ENCODE data around the gene LYRM4.

The LYRM4 gene

DNA sequence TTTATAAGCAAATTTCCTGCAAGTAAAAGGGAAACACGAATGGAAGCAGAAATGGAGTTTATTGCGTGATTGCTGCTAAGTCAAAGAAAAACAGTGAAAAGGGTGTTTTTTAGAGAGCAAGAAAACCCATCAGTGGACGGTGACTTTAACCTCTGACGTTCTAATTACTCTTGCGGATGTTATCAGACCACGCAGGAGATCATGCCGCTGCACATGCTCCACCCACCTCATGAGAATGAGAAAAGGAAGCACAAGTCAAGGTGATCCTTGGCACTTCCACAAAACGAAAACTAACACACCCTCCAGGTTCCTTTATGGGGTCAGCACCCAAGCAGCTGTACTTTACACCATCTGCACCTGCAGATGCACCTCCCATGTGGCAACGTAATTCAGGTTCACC, 45.0 kb downstream of the LYRM4 start:
- H3K27ac Mint-ChIP-seq: no peak overlapping the region

GRCh38 chr6:5215159-5215558, 45.6 kb downstream of the LYRM4 start:
- Mint-ChIP-seq H3K9me3 (no peaks in the 10 kb centered on the region), H3K36me3 (ENCODE audit: low read depth) (peaks cover 5% of the 10 kb centered on the region), H3K27me3 (ENCODE audit: low read depth) (no peaks in the 10 kb centered on the region), H3K4me3 (no peak overlapping the region), H3K4me1 (ENCODE audit: low read depth) (peaks cover 10% of the 10 kb centered on the region), H3K27ac (no peak overlapping the region)
- no peak for DNase-seq (ENCODE audit: low spot score)

More for the DNA sequence above, 45.0 kb downstream of the LYRM4 start:
- H3K36me3 Mint-ChIP-seq (ENCODE audit: low read depth): peaks cover 5% of the 10 kb centered on the region
- no peaks in the 10 kb centered on the region for H3K27me3 Mint-ChIP-seq (ENCODE audit: low read depth)
- H3K4me1 Mint-ChIP-seq (ENCODE audit: low read depth): peaks cover 10% of the 10 kb centered on the region
- no peak for DNase-seq (ENCODE audit: low spot score)
- no peaks in the 10 kb centered on the region for H3K9me3 Mint-ChIP-seq
- H3K4me3 Mint-ChIP-seq: no peak overlapping the region

GRCh38 chr6:5214570-5215052, 46.1 kb downstream of the LYRM4 start:
- peaks cover 5% of the 10 kb centered on the region for H3K36me3 Mint-ChIP-seq (ENCODE audit: low read depth)
- H3K27ac Mint-ChIP-seq: no peak overlapping the region
- H3K27me3 Mint-ChIP-seq (ENCODE audit: low read depth): no peaks in the 10 kb centered on the region
- peaks cover 8% of the 10 kb centered on the region for H3K4me1 Mint-ChIP-seq (ENCODE audit: low read depth)
- no peaks in the 10 kb centered on the region for H3K9me3 Mint-ChIP-seq
- DNase-seq (ENCODE audit: low spot score): peak; percentile 15
- no peak overlapping the region for H3K4me3 Mint-ChIP-seq

DNA sequence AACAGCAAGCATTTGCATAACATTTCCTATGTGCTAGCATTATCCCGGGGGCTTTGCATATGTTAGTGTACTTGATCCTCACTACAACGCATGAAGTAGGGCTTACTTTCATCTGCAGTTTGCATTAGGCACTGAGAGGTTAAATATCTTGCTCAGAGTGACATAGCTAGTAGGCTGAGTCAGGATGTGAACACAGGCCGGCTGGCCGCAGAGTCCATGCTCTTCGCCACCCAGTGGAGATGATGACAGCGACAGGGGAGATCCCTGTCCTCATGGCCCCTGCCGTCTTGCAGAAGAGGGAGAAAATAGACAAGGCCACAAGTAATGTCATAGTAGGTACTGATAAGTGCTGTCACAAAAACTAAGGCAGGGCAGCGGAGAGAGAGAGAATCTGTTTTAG, 46.9 kb downstream of the LYRM4 start:
- no peak overlapping the region for H3K27ac Mint-ChIP-seq
- no peak overlapping the region for H3K4me3 Mint-ChIP-seq
- no peak for DNase-seq (ENCODE audit: low spot score)

DNA sequence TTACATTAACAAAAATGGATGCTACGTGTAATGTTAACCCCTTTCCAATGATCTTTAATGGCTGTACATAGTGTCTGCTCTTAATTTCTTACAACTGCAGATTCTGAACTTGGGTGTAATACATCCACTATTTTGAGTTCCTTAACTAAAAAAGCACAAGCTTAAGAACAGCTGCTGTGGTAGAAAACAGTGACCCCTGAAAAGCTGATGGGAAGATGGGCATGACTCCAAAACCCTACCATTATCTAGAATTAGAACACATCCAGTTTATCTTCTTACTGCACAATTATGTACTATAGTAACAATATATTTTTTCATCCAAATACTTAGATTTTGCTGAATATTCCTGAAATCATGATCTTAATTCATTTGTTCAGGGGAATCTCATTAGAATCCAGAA, 49.3 kb downstream of the LYRM4 start:
- Mint-ChIP-seq H3K4me3 (no peak overlapping the region), H3K36me3 (ENCODE audit: low read depth) (peaks cover 5% of the 10 kb centered on the region), H3K9me3 (no peaks in the 10 kb centered on the region), H3K27ac (no peak overlapping the region), H3K4me1 (ENCODE audit: low read depth) (peaks cover 8% of the 10 kb centered on the region), H3K27me3 (ENCODE audit: low read depth) (no peaks in the 10 kb centered on the region)
- no peak for DNase-seq (ENCODE audit: low spot score)

More for the DNA sequence above, 46.9 kb downstream of the LYRM4 start:
- H3K4me1 Mint-ChIP-seq (ENCODE audit: low read depth): peaks cover 8% of the 10 kb centered on the region
- H3K36me3 Mint-ChIP-seq (ENCODE audit: low read depth): peaks cover 5% of the 10 kb centered on the region
- no peaks in the 10 kb centered on the region for H3K9me3 Mint-ChIP-seq
- H3K27me3 Mint-ChIP-seq (ENCODE audit: low read depth): no peaks in the 10 kb centered on the region

DNA sequence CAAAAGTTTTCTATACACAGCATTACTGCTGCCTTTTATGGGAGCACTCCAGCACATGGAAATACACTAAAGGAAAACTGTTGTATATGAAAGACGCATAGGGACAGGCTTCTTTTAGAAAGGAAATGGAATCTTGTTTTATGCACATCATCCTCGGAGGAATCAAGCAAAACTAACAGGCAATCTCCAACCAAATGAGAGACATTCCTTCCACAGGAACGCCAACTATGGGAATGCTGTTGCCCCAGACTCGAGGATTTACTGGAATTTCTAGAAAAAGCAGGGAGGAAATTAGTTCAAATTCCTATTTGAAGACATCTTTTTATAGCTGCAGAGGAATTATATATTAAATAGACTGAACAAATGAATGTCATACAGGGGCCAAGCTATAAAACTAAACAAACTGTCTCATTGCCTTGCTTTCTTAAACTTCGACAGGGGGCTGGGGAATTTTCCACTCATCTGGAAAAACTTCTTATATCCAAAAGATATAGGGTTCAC, 52.2 kb downstream of the LYRM4 start:
- Mint-ChIP-seq H3K36me3 (ENCODE audit: low read depth) (no peaks in the 10 kb centered on the region), H3K4me1 (ENCODE audit: low read depth) (peaks cover 8% of the 10 kb centered on the region), H3K4me3 (no peak overlapping the region), H3K9me3 (no peaks in the 10 kb centered on the region), H3K27ac (no peak overlapping the region), H3K27me3 (ENCODE audit: low read depth) (no peaks in the 10 kb centered on the region)
- no peak for DNase-seq (ENCODE audit: low spot score)

- Mint-ChIP-seq H3K9me3 (no peaks in the 10 kb centered on the region), H3K36me3 (ENCODE audit: low read depth) (no peaks in the 10 kb centered on the region)
Observed at GRCh38 chr6:5208057-5208456, 52.7 kb downstream of the LYRM4 start.

DNA sequence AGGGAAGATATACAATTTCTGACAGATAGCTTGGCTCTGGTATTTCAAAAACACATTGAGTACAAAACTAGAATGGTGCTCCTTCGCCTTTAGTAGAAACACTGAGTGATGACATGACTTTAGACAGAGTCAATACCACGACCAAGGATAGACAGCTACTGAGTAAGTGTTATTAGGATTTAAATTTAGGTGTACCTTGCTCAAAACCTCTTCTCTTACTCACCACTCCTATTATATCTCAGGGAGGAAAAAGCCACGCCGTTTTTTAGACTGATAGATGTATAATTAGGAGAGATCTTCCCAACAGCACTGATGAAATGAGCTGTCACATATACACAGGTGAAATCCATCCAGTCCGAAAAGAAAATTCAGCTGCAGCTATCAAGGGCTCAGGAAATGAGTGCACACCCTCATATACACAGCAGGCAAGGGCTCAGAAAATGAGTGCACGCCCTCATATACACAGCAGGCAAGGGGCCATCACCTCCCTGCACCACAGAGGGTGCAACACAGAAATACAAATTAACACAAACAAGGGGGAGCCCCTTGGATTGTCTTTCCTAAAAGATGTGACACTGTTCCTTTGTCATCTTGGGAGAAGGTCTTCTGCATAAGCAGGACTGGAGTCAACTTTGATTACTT, 53.7 kb downstream of the LYRM4 start:
- Mint-ChIP-seq H3K36me3 (ENCODE audit: low read depth) (no peaks in the 10 kb centered on the region), H3K4me3 (no peak overlapping the region), H3K27ac (no peak overlapping the region), H3K9me3 (no peaks in the 10 kb centered on the region), H3K4me1 (ENCODE audit: low read depth) (peaks cover 3% of the 10 kb centered on the region), H3K27me3 (ENCODE audit: low read depth) (no peaks in the 10 kb centered on the region)
- no peak for DNase-seq (ENCODE audit: low spot score)

More at GRCh38 chr6:5208057-5208456, 52.7 kb downstream of the LYRM4 start:
- H3K4me1 Mint-ChIP-seq (ENCODE audit: low read depth): peaks cover 8% of the 10 kb centered on the region
- no peak overlapping the region for H3K4me3 Mint-ChIP-seq
- no peak overlapping the region for H3K27ac Mint-ChIP-seq
- no peaks in the 10 kb centered on the region for H3K27me3 Mint-ChIP-seq (ENCODE audit: low read depth)
- no peak for DNase-seq (ENCODE audit: low spot score)

DNA sequence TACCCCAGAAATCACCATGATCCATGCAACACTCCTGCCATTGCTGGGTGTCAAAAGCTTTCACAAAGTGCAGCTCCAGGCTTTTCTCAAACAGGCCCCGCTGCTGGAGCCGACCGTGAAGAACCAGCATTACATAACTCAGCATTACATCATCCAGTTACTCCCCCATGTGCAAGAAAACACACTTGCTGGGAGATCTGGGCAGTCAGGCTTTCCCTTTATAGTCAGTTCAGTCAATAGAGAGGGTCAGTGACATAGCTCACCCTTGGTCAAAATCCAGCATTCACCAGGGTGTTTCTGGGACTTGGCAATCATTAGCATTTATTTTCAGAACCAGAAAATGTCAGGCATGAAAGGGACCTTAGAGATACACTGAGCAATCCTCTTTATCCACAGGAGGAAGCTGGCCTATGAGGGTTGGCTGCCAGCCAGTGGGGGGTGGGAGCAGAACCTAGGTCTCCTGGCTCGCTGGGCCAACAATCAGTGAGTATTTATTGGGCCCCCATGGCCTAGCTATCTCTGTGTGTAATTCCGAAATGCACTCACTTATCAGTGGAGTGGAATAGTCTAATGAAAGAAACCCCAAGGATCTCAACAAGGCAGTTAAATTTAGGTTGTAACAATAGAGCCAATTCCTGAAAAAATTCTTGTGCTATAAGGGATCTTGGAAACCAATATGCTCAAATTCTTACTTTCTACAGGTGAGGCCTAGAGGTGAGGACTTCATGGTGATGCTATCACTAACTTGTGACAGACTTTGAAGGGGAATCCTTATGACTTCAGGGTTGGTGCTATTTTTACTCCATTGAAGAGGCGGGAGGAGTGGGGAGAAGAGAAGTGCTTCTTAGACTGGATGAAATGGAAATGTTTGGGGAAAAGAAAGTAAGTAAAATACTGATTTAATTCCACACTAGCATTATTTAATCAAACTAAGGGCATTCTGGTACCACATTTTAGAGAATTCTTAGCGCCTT, 54.6 kb downstream of the LYRM4 start:
- H3K27ac Mint-ChIP-seq: no peak overlapping the region
- no peaks in the 10 kb centered on the region for H3K36me3 Mint-ChIP-seq (ENCODE audit: low read depth)
- H3K27me3 Mint-ChIP-seq (ENCODE audit: low read depth): no peaks in the 10 kb centered on the region
- DNase-seq (ENCODE audit: low spot score): no peak
- no peaks in the 10 kb centered on the region for H3K9me3 Mint-ChIP-seq
- H3K4me3 Mint-ChIP-seq: no peak overlapping the region
- H3K4me1 Mint-ChIP-seq (ENCODE audit: low read depth): no peaks in the 10 kb centered on the region

DNA sequence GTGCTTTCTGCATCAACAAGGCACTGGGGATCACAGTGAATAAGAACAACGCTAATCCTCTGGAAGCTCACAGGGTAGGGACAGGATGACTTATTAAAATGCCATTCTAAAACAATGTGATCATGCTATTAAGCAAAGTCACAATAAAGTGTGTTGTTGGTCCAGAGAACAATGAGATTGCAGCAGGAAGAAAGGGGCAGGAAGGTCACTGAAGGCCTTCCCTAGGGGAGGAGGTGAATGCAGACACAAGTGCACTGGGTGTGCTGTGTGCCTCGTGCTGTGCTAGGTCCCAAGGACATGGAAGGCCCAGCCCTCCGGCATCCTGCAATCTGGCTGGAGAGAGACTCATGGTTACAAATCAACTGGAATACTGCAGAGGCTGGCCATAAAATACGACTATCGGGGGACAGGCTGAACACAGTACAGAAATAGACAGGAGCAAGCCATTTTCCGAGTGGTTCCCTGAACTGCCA, 55.7 kb downstream of the LYRM4 start:
- no peak for DNase-seq (ENCODE audit: low spot score)
- Mint-ChIP-seq H3K27me3 (ENCODE audit: low read depth) (no peaks in the 10 kb centered on the region), H3K4me3 (no peak overlapping the region), H3K27ac (no peak overlapping the region), H3K9me3 (no peaks in the 10 kb centered on the region), H3K4me1 (ENCODE audit: low read depth) (no peaks in the 10 kb centered on the region), H3K36me3 (ENCODE audit: low read depth) (no peaks in the 10 kb centered on the region)

GRCh38 chr6:5204376-5204775, 56.4 kb downstream of the LYRM4 start:
- H3K4me3 Mint-ChIP-seq: no peak overlapping the region

DNA sequence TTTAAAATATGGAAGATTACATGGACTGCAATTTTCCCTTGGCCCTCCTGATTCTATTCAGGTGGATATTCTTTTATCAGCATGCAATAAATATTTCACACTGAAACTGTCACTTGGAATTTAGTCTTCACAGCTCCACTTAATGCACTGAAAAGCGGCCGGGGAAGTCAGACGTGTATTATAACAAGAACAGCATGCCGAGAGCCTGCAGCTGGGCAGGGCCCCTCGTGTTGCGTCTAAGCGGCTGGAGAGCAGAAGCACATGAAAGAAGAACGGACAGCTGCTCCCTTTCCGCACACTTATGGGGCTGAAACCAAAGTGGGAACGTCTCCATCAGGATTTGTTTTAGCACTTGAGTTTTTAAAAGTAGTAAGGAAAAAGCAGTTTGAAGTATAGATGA, 57.2 kb downstream of the LYRM4 start:
- H3K27ac Mint-ChIP-seq: no peak overlapping the region
- peaks cover 5% of the 10 kb centered on the region for H3K4me1 Mint-ChIP-seq (ENCODE audit: low read depth)
- no peaks in the 10 kb centered on the region for H3K27me3 Mint-ChIP-seq (ENCODE audit: low read depth)
- no peak for DNase-seq (ENCODE audit: low spot score)
- no peaks in the 10 kb centered on the region for H3K36me3 Mint-ChIP-seq (ENCODE audit: low read depth)
- no peaks in the 10 kb centered on the region for H3K9me3 Mint-ChIP-seq
- no peak overlapping the region for H3K4me3 Mint-ChIP-seq

More at GRCh38 chr6:5204376-5204775, 56.4 kb downstream of the LYRM4 start:
- H3K27me3 Mint-ChIP-seq (ENCODE audit: low read depth): no peaks in the 10 kb centered on the region
- H3K27ac Mint-ChIP-seq: no peak overlapping the region
- H3K9me3 Mint-ChIP-seq: no peaks in the 10 kb centered on the region
- DNase-seq (ENCODE audit: low spot score): no peak
- H3K4me1 Mint-ChIP-seq (ENCODE audit: low read depth): peaks cover under 1% of the 10 kb centered on the region
- no peaks in the 10 kb centered on the region for H3K36me3 Mint-ChIP-seq (ENCODE audit: low read depth)

GRCh38 chr6:5202941-5203340, 57.8 kb downstream of the LYRM4 start:
- H3K4me1 Mint-ChIP-seq (ENCODE audit: low read depth): peaks cover 5% of the 10 kb centered on the region
- DNase-seq (ENCODE audit: low spot score): no peak
- H3K4me3 Mint-ChIP-seq: no peak overlapping the region
- H3K27ac Mint-ChIP-seq: no peak overlapping the region
- H3K36me3 Mint-ChIP-seq (ENCODE audit: low read depth): no peaks in the 10 kb centered on the region
- no peaks in the 10 kb centered on the region for H3K27me3 Mint-ChIP-seq (ENCODE audit: low read depth)
- no peaks in the 10 kb centered on the region for H3K9me3 Mint-ChIP-seq

GRCh38 chr6:5202206-5202605, 58.5 kb downstream of the LYRM4 start:
- Mint-ChIP-seq H3K27ac (no peak overlapping the region), H3K36me3 (ENCODE audit: low read depth) (no peaks in the 10 kb centered on the region), H3K9me3 (no peaks in the 10 kb centered on the region), H3K4me3 (no peak overlapping the region), H3K4me1 (ENCODE audit: low read depth) (peaks cover 5% of the 10 kb centered on the region), H3K27me3 (ENCODE audit: low read depth) (no peaks in the 10 kb centered on the region)
- no peak for DNase-seq (ENCODE audit: low spot score)

Measured in T-helper 2 cell treated with Interferon-gamma antibody and Interleukin-4, amounts not matched to agents 5 μg/mL and 100 μg/mL, for 36 hours (primary cell).